NCI-H1092 (cell line): Measurements from ENCODE around the gene RAB36.

Experiments used
- DNase-seq: peaks from one replicate; lab custom pipeline; 2025; lab: John Stamatoyannopoulos, UW

RAB36 gene

GRCh38 chr22:23108249-23109078, 36.8 kb upstream of the RAB36 start:
- no peak for DNase-seq

GRCh38 chr22:23109079-23109347, 36.3 kb upstream of the RAB36 start:
- DNase-seq: no peak

GRCh38 chr22:23109441-23109978, 35.8 kb upstream of the RAB36 start:
- DNase-seq: no peak

GRCh38 chr22:23110190-23110921, 34.9 kb upstream of the RAB36 start:
- peak; percentile 82 for DNase-seq

GRCh38 chr22:23110922-23111527, 34.3 kb upstream of the RAB36 start:
- peak; percentile 52 for DNase-seq

- no peak for DNase-seq
These were observed 32.7 kb upstream of the RAB36 start for GRCh38 chr22:23112472-23113012.

- peak; percentile 87 for DNase-seq
These were observed 32.0 kb upstream of the RAB36 start for GRCh38 chr22:23113067-23113846.

GRCh38 chr22:23113847-23114720, 31.2 kb upstream of the RAB36 start:
- DNase-seq: no peak

GRCh38 chr22:23114721-23115020, 30.6 kb upstream of the RAB36 start:
- DNase-seq: no peak

GRCh38 chr22:23115369-23115768, 29.9 kb upstream of the RAB36 start:
- DNase-seq: no peak

- no peak for DNase-seq
These were observed 29.3 kb upstream of the RAB36 start for GRCh38 chr22:23115825-23116494.

GRCh38 chr22:23116506-23117263, 28.6 kb upstream of the RAB36 start:
- DNase-seq: no peak

- DNase-seq: no peak
These were observed 28.0 kb upstream of the RAB36 start for GRCh38 chr22:23117275-23117674.

- DNase-seq: peak; percentile 72
These were observed 27.2 kb upstream of the RAB36 start for GRCh38 chr22:23117891-23118646.

GRCh38 chr22:23118647-23119493, 26.4 kb upstream of the RAB36 start:
- no peak for DNase-seq

GRCh38 chr22:23119494-23120414, 25.5 kb upstream of the RAB36 start:
- no peak for DNase-seq

- DNase-seq: no peak
These were observed 24.8 kb upstream of the RAB36 start for GRCh38 chr22:23120415-23120899.
